HG03520 (cell line): ENCODE results near the gene ENPP7.

Experiments
- ATAC-seq: cut with Tn5 transposase; IDR thresholded peaks from one replicate; pipeline ENCODE4 v1.9.1; 2021; ENCODE audit warnings: mild to moderate bottlenecking, moderate library complexity; ENCODE audit not compliant: unreplicated experiment

The ENPP7 gene, protein sequence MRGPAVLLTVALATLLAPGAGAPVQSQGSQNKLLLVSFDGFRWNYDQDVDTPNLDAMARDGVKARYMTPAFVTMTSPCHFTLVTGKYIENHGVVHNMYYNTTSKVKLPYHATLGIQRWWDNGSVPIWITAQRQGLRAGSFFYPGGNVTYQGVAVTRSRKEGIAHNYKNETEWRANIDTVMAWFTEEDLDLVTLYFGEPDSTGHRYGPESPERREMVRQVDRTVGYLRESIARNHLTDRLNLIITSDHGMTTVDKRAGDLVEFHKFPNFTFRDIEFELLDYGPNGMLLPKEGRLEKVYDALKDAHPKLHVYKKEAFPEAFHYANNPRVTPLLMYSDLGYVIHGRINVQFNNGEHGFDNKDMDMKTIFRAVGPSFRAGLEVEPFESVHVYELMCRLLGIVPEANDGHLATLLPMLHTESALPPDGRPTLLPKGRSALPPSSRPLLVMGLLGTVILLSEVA

DNA sequence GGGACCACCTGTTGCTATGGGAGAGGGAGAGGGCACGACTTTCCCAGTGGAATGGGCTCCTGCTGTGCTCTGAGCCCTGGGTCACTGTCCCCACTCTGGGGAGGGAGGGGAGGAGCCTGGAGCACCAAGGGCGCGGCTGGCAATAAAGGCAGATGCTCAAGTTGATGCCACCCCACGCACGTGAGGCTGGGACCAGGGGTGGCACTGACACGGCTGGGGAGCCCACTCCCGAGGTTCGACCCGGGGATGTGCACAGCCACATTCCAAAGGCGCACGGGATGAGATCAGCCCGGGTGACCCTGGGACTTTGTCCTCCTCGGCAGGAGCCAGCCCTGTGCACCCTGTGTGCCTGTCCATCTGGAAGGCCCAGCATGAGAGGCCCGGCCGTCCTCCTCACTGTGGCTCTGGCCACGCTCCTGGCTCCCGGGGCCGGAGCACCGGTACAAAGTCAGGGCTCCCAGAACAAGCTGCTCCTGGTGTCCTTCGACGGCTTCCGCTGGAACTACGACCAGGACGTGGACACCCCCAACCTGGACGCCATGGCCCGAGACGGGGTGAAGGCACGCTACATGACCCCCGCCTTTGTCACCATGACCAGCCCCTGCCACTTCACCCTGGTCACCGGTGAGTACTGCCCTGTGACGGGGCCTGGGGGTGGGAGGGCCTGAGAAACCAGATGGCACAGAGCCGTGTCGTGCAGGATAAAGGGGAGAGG lies at the start of gene ENPP7:
TSS of gene ENPP7 (plus strand) at position 175 of the 715 bp plus-strand sequence. CDS start at position 372, 197 bp downstream.
- ATAC-seq = no peak

DNA sequence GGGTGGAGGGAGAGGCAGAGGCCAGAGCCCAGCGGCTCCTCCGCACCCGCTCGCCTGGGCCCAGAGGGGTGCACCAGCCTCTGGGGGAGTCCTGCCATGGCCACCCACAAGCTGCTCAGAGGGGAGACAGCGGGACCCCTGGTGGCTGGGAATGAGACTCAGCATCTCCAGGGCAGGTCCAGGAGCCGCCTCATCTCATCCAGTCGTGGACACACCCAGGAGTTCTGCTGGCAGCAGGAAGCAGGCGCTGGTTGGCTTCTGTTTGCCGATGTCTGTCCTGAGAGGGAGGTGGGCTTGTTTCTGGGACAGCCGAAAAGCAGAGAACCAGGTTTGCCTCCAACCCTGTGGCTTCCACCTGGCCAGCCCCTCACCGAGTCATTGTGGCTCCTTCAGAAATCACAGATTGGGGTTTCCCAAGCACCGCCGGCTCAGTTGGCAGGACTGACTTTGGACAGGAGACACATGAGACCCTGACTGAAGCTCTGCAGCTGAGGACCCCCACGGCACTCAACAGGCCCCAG lies 49.6 kb upstream of the ENPP7 start:
- ATAC-seq = no peak

DNA sequence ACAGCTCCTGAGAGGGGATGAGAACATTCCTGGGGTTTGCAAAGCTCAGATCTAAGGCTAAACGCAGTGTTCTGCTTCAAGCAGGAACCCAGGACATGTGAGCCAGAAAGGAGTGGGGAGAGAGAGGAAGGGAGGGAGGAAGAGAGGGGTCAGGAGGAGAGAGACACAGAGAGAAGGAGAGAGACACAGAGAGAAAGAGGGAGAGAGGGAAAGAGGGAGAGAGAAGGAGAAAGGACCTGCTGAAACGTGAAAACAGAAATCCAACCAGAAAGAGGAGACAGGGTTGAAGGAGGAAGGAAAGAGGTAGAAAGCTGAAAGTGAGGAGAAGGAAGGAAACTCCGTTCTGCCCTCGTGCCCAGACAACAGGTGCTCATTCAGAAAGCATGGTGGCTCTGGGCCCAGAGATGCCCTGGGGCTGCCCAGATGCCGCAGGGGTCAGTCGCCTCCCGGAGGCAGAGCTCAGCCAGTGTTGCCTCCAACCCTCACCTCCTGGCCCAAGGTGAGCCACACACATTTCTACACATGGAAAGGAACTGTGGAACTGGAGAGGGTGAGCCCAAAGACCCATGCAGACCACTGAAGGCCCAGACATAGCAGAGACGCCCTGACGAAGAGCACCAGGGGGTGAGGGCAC lies 49.0 kb upstream of the ENPP7 start:
- ATAC-seq = no peak

DNA sequence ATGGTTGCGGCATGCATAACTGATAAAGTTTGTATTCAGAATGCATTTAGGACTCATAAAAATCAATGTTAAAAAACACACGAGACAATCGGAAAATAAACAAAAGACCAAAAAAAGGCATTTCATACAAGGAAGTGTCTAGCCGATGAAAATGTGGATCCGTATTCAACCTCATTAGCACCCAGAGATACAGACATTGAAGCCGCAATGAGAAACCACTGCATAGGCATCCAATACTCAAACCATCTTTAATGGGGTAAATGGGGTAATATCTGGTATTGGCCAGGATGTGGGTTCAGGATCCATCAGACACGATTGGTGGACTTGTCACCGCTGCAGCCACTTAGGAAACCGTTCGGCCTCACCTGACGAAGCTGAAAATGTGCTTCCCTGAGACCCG lies 47.4 kb upstream of the ENPP7 start:
- ATAC-seq = no peak

DNA sequence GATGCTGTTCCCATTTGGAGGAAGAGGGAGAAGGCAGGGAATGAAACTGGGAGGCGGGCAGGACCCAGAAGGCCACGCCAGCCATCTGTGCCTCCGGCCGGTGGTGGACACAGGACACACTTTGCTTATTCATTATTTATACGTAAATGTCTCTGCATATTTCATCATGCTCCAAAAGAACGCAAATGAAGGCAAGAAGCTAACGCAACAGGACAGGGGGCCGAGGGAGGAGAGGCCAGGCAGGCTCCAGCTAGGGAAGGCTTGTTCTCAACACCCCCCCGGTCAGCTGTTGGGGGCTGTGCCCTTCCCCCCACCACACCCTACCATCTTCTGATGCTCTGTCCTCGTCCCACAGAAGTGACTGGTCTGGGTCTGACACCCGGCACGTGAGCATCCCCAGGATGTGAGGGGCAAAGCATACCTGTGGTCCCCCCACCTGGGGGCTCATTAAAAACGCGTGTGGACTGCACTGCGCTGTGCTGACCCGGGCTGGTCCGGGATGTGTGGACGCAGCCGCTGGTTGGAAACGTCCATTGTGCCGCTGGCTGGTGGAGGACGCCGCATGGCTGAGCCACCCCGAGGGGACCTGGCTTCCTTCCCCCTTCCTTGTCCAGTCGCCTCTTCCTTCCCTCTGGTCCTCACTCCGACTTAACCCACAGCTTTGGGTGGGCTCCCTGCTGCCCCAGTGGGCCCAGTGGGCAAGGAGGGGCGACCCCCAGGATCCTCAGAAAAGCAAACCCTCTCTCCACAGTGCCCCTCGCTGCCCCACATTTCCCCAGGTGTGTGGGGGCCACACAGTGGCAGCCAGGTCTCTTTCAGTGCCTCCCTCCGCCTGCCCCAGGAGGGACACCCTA lies 46.4 kb upstream of the ENPP7 start:
- no peak for ATAC-seq

DNA sequence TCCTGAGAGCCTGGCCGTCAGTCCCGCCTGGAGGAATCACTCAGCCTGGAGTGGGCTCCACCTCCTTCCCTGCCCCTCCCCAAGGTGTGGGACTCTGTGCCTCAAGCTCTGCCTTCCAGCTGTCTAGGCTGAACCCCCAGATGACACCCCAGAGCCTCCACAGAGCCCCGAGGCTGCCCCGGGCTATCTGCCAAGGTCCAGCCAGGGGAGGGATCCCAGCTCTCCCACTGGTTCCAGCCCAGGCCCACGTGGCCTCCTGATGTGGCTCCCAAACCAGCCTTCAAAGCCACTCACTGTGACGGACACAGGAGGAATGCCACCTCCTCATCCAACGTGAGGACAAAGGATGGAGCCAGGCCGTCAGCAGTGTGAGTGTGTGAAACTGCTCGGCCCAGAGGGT lies 45.6 kb upstream of the ENPP7 start:
- no peak for ATAC-seq

DNA sequence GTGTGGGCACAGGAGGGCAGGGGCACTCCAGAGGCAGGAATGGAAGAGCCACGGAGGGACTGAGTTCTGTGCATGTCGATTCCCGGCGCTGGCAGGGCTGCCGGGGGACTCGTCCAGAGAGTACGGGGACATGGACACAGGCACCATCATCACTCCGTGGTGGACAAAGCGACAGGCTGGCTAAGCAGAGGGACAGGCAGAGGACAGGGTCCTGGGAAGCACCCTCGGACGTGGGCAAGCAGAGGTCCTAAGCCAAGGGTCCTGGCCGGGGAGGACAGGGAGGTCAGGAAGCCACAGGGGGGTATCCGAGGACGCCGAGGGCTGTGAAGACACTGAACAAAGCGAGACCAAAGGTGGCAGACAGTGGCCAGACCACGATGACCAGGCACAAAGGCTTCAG lies 44.3 kb upstream of the ENPP7 start:
- no peak for ATAC-seq

DNA sequence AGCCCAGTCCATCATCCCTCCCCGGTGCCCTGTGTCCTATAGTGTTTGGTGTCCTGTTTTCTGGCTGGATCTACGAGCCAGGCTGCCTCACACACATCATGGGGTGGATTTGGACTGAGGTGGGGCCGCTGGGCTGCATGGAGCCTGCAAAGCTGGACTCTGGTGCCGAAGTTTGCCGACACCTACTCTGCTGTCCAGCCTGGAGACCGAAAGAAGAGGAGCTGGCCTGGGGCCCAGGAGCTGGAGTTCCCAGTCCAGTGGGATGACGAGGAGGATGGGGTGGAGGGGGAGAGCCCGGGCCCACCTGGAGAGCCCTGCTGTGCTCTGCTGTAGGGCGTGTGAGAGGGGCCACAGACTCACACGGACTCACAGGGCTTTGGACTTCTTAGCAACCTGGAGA lies 40.3 kb upstream of the ENPP7 start:
- no peak for ATAC-seq

DNA sequence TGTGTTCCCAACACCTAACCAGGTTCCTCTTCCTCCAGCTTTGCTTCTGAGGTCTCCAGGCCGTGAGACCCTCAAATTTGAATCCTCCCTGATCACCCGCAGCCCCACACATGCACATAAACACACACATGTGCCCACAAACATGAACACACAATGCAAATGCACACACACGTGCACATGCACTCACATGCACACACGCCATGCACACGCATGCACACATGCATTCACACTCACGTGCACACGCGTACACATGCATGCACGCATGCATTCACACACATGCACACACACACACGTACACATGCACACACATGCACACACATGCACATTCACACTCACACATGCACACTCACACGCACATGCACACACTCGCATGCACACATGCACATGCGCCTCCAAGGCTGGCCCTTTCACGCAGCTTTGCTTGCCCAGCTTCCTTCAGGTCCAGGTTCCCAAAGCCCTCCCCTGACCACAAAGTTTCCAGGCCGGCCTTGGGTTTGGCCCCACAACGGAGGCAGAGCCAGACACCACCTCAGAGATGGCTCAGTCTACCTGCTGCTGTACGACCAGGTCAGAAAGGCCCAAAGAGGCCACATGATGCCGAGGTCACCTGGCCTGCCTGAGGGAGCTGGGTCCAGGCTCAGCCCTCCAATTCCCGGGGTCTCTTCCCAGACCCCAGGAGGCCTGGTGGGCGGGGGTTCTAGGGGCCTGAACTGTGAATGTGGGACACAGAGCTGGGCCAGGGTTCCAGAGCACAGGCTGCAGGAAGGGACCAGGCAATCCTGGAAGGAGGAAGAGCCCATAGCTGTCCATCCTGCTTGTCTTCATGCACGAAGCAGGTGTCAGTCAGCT lies 39.5 kb upstream of the ENPP7 start:
- no peak for ATAC-seq

DNA sequence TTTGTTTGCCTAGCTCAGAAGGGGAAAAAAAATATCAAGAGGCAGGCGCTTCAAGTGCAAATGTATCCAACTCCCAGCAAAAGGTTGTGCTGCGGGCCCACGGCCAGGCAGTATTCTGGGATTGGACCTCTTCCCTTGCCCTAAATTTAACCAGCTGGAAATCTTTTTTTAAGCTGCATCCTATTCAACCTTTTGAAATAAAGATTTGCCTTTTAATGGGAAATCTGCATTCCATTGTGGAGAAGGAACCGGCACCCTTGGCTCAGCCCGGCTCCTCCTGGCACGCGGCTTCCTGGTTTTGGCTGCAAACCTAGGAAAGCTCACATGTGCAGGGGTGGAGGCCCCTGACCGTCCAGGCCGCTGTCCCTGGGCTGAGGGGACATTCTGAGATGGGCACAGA lies 38.8 kb upstream of the ENPP7 start:
- ATAC-seq = no peak

DNA sequence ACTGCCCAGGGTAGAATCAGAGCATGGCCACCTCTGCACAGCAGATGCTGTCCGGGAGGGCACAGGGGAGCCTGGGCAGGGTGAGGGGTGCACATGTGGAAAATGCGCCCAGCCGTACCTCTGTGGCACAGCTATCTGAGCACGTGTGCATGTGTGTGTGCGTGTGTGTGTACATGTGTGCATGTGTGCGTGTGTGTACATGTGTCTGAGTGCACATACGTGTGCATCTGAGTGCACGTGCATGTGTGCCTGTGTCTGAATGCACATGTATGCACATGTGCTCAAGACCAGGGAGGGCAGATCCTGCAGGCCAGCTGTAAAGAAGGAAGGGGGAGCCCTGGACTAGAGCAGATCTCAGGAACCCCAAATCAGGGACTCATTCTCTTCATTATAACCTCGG lies 37.3 kb upstream of the ENPP7 start:
- no peak for ATAC-seq

DNA sequence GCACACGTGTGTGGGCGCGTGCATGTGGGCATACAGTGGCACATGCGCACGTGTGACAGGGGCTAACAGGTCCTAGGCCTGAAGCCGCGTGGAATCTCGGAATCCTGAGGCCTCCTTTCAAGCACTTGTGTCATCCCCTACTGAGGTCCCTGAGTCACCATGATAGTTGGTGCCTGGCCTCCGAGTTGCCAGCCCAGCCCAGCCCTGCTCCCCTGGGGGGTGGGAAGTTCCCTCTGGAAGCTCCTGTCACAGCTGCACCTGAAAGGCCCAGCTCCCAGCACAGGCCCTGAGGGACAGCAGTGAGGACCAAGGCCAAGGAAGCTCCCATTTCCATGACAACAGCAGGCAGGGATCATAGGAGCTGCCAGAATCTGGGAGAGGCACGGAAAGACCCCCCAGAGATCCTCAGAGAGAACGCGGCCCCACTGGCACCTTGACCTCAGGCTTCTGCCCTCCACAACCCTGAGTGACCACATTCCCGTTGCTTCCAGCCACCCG lies 35.4 kb upstream of the ENPP7 start:
- ATAC-seq = no peak

DNA sequence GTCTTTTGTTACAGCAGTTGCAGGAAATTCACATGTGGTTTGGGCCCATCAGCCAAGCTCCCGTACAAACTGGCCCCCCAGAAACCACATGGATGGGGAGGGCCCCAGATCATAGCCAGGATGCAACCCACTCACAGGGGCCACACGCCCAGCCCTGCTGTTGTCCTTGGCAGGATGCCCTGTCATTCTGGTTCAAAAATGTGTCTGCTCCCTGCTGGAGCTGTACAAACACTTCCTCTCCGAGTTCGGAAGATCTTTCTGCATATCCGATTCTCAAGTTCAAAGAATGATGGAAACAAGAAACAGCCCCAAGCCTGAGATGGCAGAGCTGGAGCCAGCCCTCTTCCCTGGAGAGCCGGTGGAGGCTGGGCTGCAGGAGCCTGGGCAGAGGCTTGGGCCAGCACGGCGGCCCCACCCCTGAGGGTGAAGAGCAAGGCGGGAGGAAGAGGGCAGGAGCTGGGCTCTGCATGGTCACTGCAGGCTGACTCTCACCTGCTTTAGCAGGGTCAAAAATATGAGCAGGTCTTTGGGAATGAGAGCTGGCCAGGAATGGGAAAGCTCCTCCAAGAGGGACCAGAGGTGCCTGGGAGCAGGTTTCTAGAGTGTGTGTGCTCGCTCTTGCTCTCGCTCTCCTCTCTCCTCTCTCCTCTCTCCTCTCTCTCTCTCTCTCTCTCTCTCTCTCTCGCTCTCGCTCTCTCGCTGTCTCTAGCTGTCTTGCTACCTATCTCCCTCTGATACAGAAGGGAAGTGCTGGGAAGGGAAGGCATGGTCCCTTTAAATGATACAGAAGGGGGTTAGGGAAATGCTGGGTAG lies 34.7 kb upstream of the ENPP7 start:
- no peak for ATAC-seq

DNA sequence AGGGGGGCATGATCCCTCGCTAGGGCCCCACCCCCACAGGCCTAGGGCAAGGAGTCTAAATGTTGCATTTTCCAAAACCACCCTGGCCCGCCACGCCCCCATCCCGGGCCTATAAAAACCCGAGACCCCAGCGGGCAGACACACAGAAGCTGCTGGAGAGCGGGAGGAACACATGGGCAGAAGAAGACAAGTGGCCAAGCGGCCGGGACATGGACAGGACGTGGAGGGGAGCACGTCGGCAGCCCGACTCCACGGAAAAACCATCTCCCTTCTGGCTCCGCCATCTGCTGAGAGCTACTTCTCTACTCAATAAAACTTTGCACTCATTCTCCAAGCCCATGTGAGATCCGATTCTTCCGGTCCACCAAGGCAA lies 34.1 kb upstream of the ENPP7 start:
- no peak for ATAC-seq

DNA sequence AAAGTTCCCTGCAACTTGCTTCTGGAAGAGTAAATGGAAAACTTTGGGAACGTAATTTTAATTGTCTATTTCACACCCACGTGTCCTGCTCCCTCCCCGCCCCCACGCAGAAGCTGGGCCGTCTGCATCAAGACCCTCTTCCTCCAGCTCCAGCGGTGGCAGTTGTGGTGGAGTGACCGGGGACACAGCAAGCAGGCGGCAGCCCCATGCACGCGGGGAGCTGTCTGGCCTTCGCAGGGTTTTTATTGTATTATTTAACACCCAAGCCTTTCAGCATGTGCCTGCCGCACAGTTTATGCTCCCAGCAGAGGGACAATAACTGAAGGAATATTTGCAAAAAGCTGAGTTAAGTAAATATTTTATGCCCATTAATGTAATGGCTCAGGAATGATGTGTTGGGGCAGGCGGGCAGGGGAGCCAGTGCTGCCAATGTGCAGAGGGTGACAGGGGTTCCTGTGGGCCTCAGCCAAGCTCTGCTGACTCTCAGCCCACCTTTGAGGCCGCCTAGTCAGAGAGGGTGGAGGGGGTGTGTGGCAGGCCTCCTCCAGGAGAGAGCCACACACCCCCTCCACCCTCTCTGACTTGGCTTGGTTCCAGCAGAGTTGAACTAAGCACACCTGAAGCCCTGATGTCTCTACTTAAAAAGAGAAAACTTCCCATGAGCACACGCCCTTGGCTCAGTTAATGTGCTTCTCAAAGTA lies 32.4 kb upstream of the ENPP7 start:
- no peak for ATAC-seq

DNA sequence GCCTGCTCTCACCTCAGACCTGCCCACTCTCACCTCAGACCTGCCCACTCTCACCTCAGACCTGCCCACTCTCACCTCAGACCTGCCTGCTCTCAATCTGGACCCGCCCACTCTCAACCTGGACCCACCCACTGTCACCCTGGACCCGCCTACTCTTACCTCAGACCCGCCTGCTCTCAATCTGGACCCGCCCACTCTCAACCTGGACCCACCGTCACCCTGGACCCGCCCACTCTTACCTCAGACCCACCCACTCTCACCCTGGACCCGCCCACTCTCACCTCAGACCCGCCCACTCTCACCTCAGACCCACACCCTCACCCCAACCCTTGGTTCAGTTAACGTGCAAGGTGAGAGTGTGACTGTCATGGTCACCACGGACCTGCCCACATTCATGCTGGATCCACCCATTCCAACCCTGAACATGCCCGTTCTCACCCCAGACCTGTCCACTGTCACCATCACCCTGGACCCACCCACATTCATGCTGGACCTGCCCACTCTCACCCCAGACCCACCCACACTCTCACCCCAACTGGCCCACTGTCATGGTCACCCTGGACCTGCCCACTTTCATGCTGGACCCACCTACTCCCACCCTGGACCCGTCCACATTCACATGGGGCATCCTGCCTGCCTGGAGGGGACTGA lies 31.2 kb upstream of the ENPP7 start:
- no peak for ATAC-seq

DNA sequence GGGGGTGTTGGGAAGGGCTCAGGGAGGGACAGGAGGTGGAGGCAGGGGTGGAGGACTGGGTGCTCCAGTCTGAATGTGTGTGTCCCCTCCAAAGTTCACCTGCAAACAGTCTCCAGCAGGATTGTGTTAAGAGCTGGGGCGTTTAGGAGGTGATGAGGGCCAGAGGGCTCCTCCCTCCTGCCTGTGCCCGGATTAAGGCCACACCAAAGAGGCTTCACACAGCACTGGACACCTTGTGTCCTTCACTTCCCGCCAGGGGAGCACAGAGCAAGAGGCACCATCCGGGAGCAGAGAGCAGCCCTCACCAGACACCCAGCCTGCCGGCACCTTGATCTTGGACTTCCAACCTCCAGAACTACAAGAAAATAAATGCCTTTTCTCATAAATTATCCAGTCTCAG lies 30.2 kb upstream of the ENPP7 start:
- no peak for ATAC-seq

DNA sequence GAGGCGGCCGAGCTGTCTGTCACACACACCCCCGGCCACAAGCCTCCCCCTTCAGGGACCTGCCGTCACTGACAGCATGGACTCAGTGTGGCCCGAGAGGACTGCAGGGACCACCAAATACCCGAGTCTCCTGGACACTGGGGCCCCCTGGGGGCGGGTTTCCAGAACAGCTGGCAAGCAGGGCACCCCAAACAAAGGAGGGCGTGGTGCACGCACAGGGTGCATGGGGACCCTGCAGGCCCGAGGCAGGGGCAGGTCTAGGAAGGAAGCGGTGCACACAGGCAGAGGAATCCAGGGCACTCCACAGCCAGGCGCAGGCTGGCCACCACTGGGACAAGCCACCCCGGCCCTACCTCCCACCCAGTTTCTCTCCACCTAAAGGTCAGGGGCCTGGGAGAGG lies 28.7 kb upstream of the ENPP7 start:
- no peak for ATAC-seq
